Body of pancreas (tissue), 4 donors: ENCODE measurements around the gene TMEM178B. TPM values are rescaled to one million over a fixed set of nuclear protein-coding genes. Genes with fewer than 3 reads are reported as not detected.

ENCODE experiments used
- ATAC-seq: fragments of 150-250 bp; one replicate; pipeline ENCODE4 v1.9.1; 2016
- DNase-seq, 4 donors: peaks; one replicate each; pipeline ENCODE4 v3.0.0-alpha.2; 2019
- H3K27ac ChIP-seq, 4 donors: fragments of 200-600 bp; sonication (generic); 1 replicate in 3 of 4; 2 replicates in 1 of 4; pipeline versions ENCODE4 v1.5.1 to v1.6.1; 2016 to 2019; ENCODE audit warnings: mild to moderate bottlenecking in 1 of 4, mixed read lengths in 1 of 4, moderate library complexity in 1 of 4
- H3K27me3 ChIP-seq, 2 donors: fragments of 200-600 bp; sonication (generic); one replicate each; pipeline ENCODE4 v1.6.0; 2016; ENCODE audit warnings: mild to moderate bottlenecking in 1 of 2
- H3K36me3 ChIP-seq, 2 donors: fragments of 200-600 bp; sonication (generic); replicated peaks in 1 of 2; 2 replicates each; pipeline ENCODE4 v1.5.1; 2016; ENCODE audit warnings: low read depth in 2 of 2; ENCODE audit not compliant: insufficient read depth in 1 of 2
- H3K4me1 ChIP-seq: fragments of 200-600 bp; sonication (generic); one replicate; pipeline ENCODE4 v1.6.0; 2016
- H3K4me3 ChIP-seq, 2 donors: fragments of 200-600 bp; sonication (generic); 1 replicate in 1 of 2; 2 replicates in 1 of 2; pipeline ENCODE4 v1.5.1; 2016 to 2019
- H3K9me3 ChIP-seq, 3 donors: fragments of 200-600 bp; sonication (generic); 1 replicate in 2 of 3; 2 replicates in 1 of 3; pipeline ENCODE4 v1.5.1; 2016
- CTCF ChIP-seq, 7 experiments: fragments of 450-650 bp in 4 of 7; fragments of 200-600 bp in 3 of 7; sonication (generic) in 3 of 7; IDR thresholded peaks; one replicate each; pipeline ENCODE4 v1.5.1; 2016 to 2019; ENCODE audit warnings: antibody characterized with exemption in 7 of 7
- POLR2A ChIP-seq, 3 donors: fragments of 450-650 bp; IDR thresholded peaks; one replicate each; pipeline ENCODE4 v1.6.1; 2016; ENCODE audit warnings: antibody characterized with exemption in 3 of 3, mild to moderate bottlenecking in 2 of 3
- WGBS, 2 donors: methylation state at CpG; one replicate each; pipeline ENCODE4 v1.1.5; 2017; 5-methylcytosine and 5-hydroxymethylcytosine counted together
- intact Hi-C: fragments of 100-400 bp; cut with DNase I; formaldehyde crosslinking; loops from one replicate; pipeline ENCODE4 v1.15.1; 2023
- total RNA-seq, 2 donors: library from RNA; depleted of rRNA; stranded (reverse); fragments of >200 nt; gene quantifications; one replicate each; pipeline ENCODE4 v1.1.0, GENCODE V29; 2016

Gene TMEM178B
- total RNA-seq, 2 donors from 2014 or later: 1.0 to 11.9 TPM

DNA sequence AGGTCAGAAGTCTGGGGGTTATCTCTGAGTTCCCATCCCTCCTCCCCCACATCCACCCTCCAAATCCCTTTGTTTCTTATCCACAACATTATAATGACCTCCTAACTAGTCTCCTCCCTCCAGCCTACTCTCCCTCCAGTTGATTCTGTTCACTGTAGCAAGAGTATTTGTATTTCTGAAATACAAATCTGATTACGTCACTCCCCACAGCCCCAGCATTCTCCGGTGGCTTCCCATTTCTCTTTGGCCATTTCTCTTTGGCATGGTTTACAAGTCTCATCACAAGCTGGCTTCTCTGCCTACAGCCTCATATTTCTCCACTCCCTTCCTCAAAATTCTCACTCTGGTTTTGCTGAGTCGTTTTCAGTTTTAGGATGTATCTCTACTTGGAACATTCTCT is 34.5 kb upstream of the TMEM178B start:
- Histone ChIP-seq H3K9me3 (no peaks in the 10 kb centered on the region), H3K27ac (no peak overlapping the region), H3K4me3 (no peak overlapping the region), H3K27me3 (no peaks in the 10 kb centered on the region), H3K4me1 (no peaks in the 10 kb centered on the region), H3K36me3 (no peaks in the 10 kb centered on the region)
- intact Hi-C loops: no loop called here
- DNase-seq: no peak
- ATAC-seq: no peak
- no peak for TF ChIP-seq POLR2A (IDR thresholded peaks at IDR 0.05)
- no peak for TF ChIP-seq CTCF (IDR thresholded peaks at IDR 0.05)
- WGBS, 2 donors: 46 to 55% methylated on average over 3 of the region's 3 CpGs

DNA sequence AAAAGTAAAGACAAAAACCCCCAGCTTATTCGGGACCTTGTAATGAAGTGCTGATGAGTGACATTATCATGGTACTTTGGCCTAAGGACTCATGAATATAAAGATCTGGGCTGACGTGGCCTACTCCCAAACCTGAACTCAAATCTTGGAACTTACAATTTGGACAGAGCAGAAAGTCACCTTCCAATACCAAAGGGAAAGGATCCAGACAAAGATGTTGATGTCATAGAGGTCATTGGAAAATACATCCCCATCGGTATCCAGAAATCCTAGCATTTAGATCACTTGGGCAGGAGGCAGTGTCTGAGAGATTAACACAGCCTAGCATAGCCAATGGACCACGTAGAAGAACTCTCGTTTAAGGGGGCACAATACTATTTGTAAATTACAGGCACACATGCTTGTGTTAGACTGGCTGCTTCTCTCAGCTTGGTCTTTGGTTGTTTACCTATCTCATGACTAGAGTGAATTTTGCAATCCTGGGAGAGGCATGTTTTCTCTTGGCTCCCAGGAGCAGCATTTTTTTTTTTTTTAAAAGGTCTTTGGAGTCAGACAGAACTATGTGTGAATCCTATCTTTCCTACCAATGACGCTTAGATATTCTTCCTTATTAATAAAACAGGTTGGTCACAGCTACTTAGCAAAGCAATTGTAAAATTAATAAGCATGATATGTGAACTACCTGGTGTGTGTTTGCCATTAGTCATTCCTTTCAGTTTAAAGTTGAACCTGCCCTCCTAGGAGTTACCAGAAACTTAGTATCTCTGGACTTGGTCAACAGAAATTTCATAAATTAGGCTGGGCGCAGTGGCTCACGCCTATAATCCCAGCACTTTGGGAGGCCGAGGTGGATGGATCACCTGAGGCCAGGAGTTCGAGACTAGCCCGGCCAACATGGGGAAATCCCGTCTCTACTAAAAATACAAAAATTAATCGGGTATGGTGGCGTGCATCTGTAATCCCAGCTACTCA is 31.4 kb upstream of the TMEM178B start:
- intact Hi-C loops: no loop called here

GRCh38 chr7:141043616-141044015 is 30.2 kb upstream of the TMEM178B start:
- no peaks in the 10 kb centered on the region for H3K36me3 ChIP-seq
- H3K4me3 ChIP-seq: no peak overlapping the region
- no peak for ATAC-seq
- H3K27me3 ChIP-seq: no peaks in the 10 kb centered on the region
- no peak overlapping the region for H3K27ac ChIP-seq
- no peaks in the 10 kb centered on the region for H3K4me1 ChIP-seq
- no peaks in the 10 kb centered on the region for H3K9me3 ChIP-seq
- intact Hi-C loops: no loop called here
- WGBS, 2 donors: 60 to 66% methylated on average over 4 of the region's 4 CpGs
- DNase-seq: no peak
- TF ChIP-seq CTCF (IDR thresholded peaks at IDR 0.05) (no peak), POLR2A (IDR thresholded peaks at IDR 0.05) (no peak)

More for the DNA sequence above, 31.4 kb upstream of the TMEM178B start:
- Histone ChIP-seq H3K4me1 (no peaks in the 10 kb centered on the region), H3K27ac (no peak overlapping the region), H3K9me3 (no peaks in the 10 kb centered on the region), H3K36me3 (no peaks in the 10 kb centered on the region), H3K27me3 (no peaks in the 10 kb centered on the region), H3K4me3 (no peak overlapping the region)
- WGBS, 2 donors: 69 to 74% methylated on average over 14 of the region's 14 CpGs
- TF ChIP-seq CTCF (IDR thresholded peaks at IDR 0.05): no peak
- no peak for TF ChIP-seq POLR2A (IDR thresholded peaks at IDR 0.05)
- DNase-seq: no peak
- ATAC-seq: no peak

DNA sequence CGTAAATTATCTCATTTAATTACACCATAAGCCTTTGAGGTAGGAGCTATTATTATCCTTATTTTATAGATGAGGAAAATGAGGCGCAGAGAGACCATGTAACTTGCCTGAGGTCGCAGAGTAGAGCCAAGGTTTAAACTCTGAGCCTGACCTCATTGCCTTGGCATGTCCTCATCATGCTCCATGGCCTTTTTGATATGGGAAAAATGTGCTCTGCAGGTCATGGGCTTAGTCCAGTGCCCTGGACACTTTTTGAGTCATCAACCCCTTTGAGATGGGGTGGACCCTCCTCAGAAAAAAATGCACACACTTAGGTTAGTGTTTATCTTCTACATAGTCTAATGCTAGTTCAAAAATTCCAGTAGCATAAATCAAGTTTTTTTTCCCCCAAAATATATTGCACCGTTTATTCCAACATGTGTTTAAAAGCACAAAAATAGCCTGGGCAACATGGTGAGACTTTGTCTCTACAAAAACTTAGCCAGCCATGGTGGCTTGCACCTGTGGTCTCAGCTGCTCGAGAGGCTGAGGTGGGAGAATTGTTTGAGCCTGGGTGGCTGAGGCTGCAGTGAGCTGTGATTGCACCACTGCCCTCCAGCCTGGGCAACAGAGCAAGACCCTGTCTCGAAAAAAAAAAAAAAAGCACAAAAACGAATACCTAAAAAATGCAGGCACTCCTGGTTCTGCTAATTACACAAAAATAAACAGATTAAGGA is 28.6 kb upstream of the TMEM178B start:
- no peaks in the 10 kb centered on the region for H3K4me1 ChIP-seq
- H3K27me3 ChIP-seq: no peaks in the 10 kb centered on the region
- no peaks in the 10 kb centered on the region for H3K36me3 ChIP-seq
- WGBS, 2 donors: 34 to 37% methylated on average over 7 of the region's 7 CpGs
- H3K4me3 ChIP-seq: no peak overlapping the region
- intact Hi-C loops: no loop called here
- no peak for ATAC-seq
- no peak overlapping the region for H3K27ac ChIP-seq
- DNase-seq: no peak
- H3K9me3 ChIP-seq: no peaks in the 10 kb centered on the region
- TF ChIP-seq POLR2A (IDR thresholded peaks at IDR 0.05) (no peak), CTCF (IDR thresholded peaks at IDR 0.05) (no peak)
